ENCODE results near the gene SMAD3.

SMAD3 gene

GRCh38 chr15:67201136-67201535 is 135.7 kb downstream of the SMAD3 start:
- no peak for DNase-seq
- peaks cover 2% of the 10 kb centered on the region for H3K36me3 ChIP-seq (ENCODE audit: control insufficient read depth, insufficient read depth, low read length)

GRCh38 chr15:67202091-67202490 is 136.7 kb downstream of the SMAD3 start:
- no peak overlapping the region for H2BK5ac ChIP-seq (ENCODE audit: low read length)
- no peak overlapping the region for H3K4me2 ChIP-seq (ENCODE audit: low read length)
- no peak overlapping the region for H3K27ac ChIP-seq (ENCODE audit: low read depth, low read length)
- no peak overlapping the region for H2BK120ac ChIP-seq (ENCODE audit: low read depth, low read length)
- H4K5ac ChIP-seq (ENCODE audit: low read length) = no peak overlapping the region
- no peak overlapping the region for H2AK5ac ChIP-seq (ENCODE audit: low read length)
- no peaks in the 10 kb centered on the region for H3K27me3 ChIP-seq (ENCODE audit: insufficient read depth, low read length, poor library complexity)
- H3K9ac ChIP-seq (ENCODE audit: low read length) = no peak overlapping the region
- H3K23ac ChIP-seq (ENCODE audit: low read length) = no peak overlapping the region
- no CpG with 5 or more reads among the region's 2 CpGs for WGBS (ENCODE audit: extremely low coverage, insufficient coverage, low lambda C conversion rate)
- H3K4me1 ChIP-seq (ENCODE audit: control insufficient read depth, low read depth, low read length) = no peaks in the 10 kb centered on the region
- peaks cover 2% of the 10 kb centered on the region for H3K36me3 ChIP-seq (ENCODE audit: control insufficient read depth, insufficient read depth, low read length)
- H4K8ac ChIP-seq (ENCODE audit: low read depth, low read length) = no peak overlapping the region
- H3K4ac ChIP-seq (ENCODE audit: low read depth, low read length) = no peak overlapping the region
- peak; percentile 14 for DNase-seq
- H3K79me1 ChIP-seq (ENCODE audit: low read length) = no peaks in the 10 kb centered on the region
- no peak overlapping the region for H3K56ac ChIP-seq (ENCODE audit: low read length)
- no peak overlapping the region for H2BK15ac ChIP-seq (replicated peaks; ENCODE audit: low read depth)
- H3K18ac ChIP-seq (ENCODE audit: low read length) = no peak overlapping the region
- H3K79me2 ChIP-seq (ENCODE audit: control insufficient read depth, insufficient read depth, low read length) = no peaks in the 10 kb centered on the region
- H3K4me3 ChIP-seq (ENCODE audit: low read length) = no peak overlapping the region

More at GRCh38 chr15:67201136-67201535, 135.7 kb downstream of the SMAD3 start:
- no peak overlapping the region for H3K27ac ChIP-seq (ENCODE audit: low read depth, low read length)
- no peak overlapping the region for H2BK15ac ChIP-seq (replicated peaks; ENCODE audit: low read depth)
- H2AK5ac ChIP-seq (ENCODE audit: low read length) = no peak overlapping the region
- no peaks in the 10 kb centered on the region for H3K79me2 ChIP-seq (ENCODE audit: control insufficient read depth, insufficient read depth, low read length)
- no peak overlapping the region for H2BK5ac ChIP-seq (ENCODE audit: low read length)
- H3K79me1 ChIP-seq (ENCODE audit: low read length) = no peaks in the 10 kb centered on the region
- H3K23ac ChIP-seq (ENCODE audit: low read length) = no peak overlapping the region
- H3K18ac ChIP-seq (ENCODE audit: low read length) = no peak overlapping the region
- H3K56ac ChIP-seq (ENCODE audit: low read length) = no peak overlapping the region
- no peak overlapping the region for H3K4me2 ChIP-seq (ENCODE audit: low read length)
- no peaks in the 10 kb centered on the region for H3K4me1 ChIP-seq (ENCODE audit: control insufficient read depth, low read depth, low read length)
- H4K5ac ChIP-seq (ENCODE audit: low read length) = no peak overlapping the region
- no peak overlapping the region for H4K8ac ChIP-seq (ENCODE audit: low read depth, low read length)
- H3K4me3 ChIP-seq (ENCODE audit: low read length) = no peak overlapping the region
- no peak overlapping the region for H3K9ac ChIP-seq (ENCODE audit: low read length)
- H3K4ac ChIP-seq (ENCODE audit: low read depth, low read length) = no peak overlapping the region
- no peak overlapping the region for H2BK120ac ChIP-seq (ENCODE audit: low read depth, low read length)
- H3K27me3 ChIP-seq (ENCODE audit: insufficient read depth, low read length, poor library complexity) = no peaks in the 10 kb centered on the region

DNA sequence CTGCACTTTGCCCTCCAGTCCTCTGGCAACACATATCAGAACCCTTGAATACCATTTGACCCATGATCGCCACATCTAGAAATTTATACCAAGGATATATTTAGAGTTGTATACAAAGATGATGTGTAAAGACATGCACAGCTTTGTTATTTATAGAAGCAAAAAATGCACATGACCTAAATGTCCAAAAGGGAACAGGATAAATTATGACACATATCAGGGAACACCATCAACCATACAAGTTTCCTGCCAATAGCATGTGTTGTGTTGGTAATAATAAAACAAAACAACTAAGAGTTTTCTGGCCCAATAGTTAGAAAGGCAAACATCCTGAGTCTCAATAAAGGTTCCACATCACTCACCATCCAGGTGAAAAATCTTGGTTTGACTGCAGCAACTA is 137.6 kb downstream of the SMAD3 start:
- H3K23ac ChIP-seq (ENCODE audit: low read length) = no peak overlapping the region
- H3K79me2 ChIP-seq (ENCODE audit: control insufficient read depth, insufficient read depth, low read length) = no peaks in the 10 kb centered on the region
- H3K4me3 ChIP-seq (ENCODE audit: low read length) = no peak overlapping the region
- no peaks in the 10 kb centered on the region for H3K27me3 ChIP-seq (ENCODE audit: insufficient read depth, low read length, poor library complexity)
- H4K5ac ChIP-seq (ENCODE audit: low read length) = no peak overlapping the region
- no peak overlapping the region for H2BK5ac ChIP-seq (ENCODE audit: low read length)
- H4K8ac ChIP-seq (ENCODE audit: low read depth, low read length) = no peak overlapping the region
- no peak overlapping the region for H3K18ac ChIP-seq (ENCODE audit: low read length)
- no peak overlapping the region for H2BK120ac ChIP-seq (ENCODE audit: low read depth, low read length)
- no peaks in the 10 kb centered on the region for H3K79me1 ChIP-seq (ENCODE audit: low read length)
- no peak overlapping the region for H3K4me2 ChIP-seq (ENCODE audit: low read length)
- no CpG with 5 or more reads among the region's 1 CpG for whole genome bisulfite sequencing (ENCODE audit: extremely low coverage, insufficient coverage, low lambda C conversion rate)
- no peak overlapping the region for H3K27ac ChIP-seq (ENCODE audit: low read depth, low read length)
- DNase-seq = no peak
- no peaks in the 10 kb centered on the region for H3K4me1 ChIP-seq (ENCODE audit: control insufficient read depth, low read depth, low read length)
- H3K9ac ChIP-seq (ENCODE audit: low read length) = no peak overlapping the region
- no peak overlapping the region for H2AK5ac ChIP-seq (ENCODE audit: low read length)
- no peak overlapping the region for H3K56ac ChIP-seq (ENCODE audit: low read length)
- no peak overlapping the region for H2BK15ac ChIP-seq (replicated peaks; ENCODE audit: low read depth)
- H3K36me3 ChIP-seq (ENCODE audit: control insufficient read depth, insufficient read depth, low read length) = peaks cover 2% of the 10 kb centered on the region
- no peak overlapping the region for H3K4ac ChIP-seq (ENCODE audit: low read depth, low read length)

DNA sequence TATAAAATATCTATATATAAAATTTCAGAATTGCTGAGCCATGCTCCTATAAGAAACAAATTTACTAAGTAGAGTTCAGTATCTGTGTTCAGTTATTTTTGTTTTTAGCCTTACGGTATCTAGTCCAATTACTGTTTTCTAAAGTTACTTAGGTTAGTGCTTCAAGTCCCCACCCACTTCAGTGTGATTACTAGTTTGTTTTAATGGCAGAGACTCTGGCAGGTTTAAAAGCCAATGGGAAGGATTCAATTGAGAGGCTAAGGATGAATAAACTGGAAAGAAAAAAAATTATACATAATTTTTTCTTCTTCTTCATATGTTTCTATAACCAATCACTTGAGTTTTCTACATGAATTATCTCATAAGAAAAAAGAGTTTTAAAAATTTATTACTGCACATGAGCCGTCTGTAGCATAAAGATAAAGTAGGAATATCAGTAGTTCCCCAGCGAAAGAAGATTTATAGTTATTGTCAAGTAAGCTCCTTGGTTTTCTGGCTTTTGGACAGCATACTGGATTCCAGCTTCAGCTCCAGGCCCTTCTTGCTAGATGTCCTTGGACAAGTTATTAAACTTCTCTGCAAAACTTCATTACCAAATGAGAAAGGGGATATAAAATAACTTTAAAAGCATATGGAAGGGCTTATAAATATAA is 142.3 kb downstream of the SMAD3 start:
- Histone ChIP-seq H3K4me1 (ENCODE audit: control insufficient read depth, low read depth, low read length) (no peaks in the 10 kb centered on the region), H3K56ac (ENCODE audit: low read length) (no peak overlapping the region), H3K23ac (ENCODE audit: low read length) (no peak overlapping the region), H4K5ac (ENCODE audit: low read length) (no peak overlapping the region), H2BK120ac (ENCODE audit: low read depth, low read length) (no peak overlapping the region), H3K27me3 (ENCODE audit: insufficient read depth, low read length, poor library complexity) (no peaks in the 10 kb centered on the region), H3K36me3 (ENCODE audit: control insufficient read depth, insufficient read depth, low read length) (peaks cover 2% of the 10 kb centered on the region), H4K8ac (ENCODE audit: low read depth, low read length) (no peak overlapping the region), H3K18ac (ENCODE audit: low read length) (no peak overlapping the region), H3K4ac (ENCODE audit: low read depth, low read length) (no peak overlapping the region), H3K79me1 (ENCODE audit: low read length) (no peaks in the 10 kb centered on the region), H2BK5ac (ENCODE audit: low read length) (no peak overlapping the region), H2AK5ac (ENCODE audit: low read length) (no peak overlapping the region), H3K4me2 (ENCODE audit: low read length) (no peak overlapping the region), H2BK15ac (replicated peaks; ENCODE audit: low read depth) (no peak overlapping the region), H3K27ac (ENCODE audit: low read depth, low read length) (no peak overlapping the region), H3K4me3 (ENCODE audit: low read length) (no peak overlapping the region), H3K79me2 (ENCODE audit: control insufficient read depth, insufficient read depth, low read length) (no peaks in the 10 kb centered on the region), H3K9ac (ENCODE audit: low read length) (no peak overlapping the region)
- no peak for DNase-seq
- no CpG with 5 or more reads among the region's 3 CpGs for WGBS (ENCODE audit: extremely low coverage, insufficient coverage, low lambda C conversion rate)

DNA sequence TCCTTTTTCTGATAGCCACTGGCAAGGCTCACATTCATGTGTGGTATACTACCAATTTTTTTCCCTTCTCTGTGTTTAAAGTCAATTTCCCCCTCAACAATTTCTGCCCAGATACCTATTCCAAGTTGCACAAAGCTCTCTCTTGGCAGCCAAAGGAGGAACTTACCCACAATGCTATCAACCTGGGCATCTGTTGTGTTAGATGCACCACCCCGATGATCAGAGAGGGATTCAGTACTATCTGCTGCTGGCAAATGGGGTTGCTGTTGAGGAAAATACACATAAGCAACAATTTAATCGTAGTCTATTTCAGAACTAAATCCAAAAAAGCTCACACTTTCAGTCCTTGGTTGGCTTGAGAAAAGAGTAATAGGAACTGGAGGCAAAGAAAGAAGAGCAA is 143.0 kb downstream of the SMAD3 start:
- no peak overlapping the region for H4K5ac ChIP-seq (ENCODE audit: low read length)
- H2BK5ac ChIP-seq (ENCODE audit: low read length) = no peak overlapping the region
- no peak overlapping the region for H3K4me2 ChIP-seq (ENCODE audit: low read length)
- H3K9ac ChIP-seq (ENCODE audit: low read length) = no peak overlapping the region
- H4K8ac ChIP-seq (ENCODE audit: low read depth, low read length) = no peak overlapping the region
- H3K27ac ChIP-seq (ENCODE audit: low read depth, low read length) = no peak overlapping the region
- no CpG with 5 or more reads among the region's 2 CpGs for WGBS (ENCODE audit: extremely low coverage, insufficient coverage, low lambda C conversion rate)
- H3K56ac ChIP-seq (ENCODE audit: low read length) = no peak overlapping the region
- H3K4me1 ChIP-seq (ENCODE audit: control insufficient read depth, low read depth, low read length) = no peaks in the 10 kb centered on the region
- H3K4me3 ChIP-seq (ENCODE audit: low read length) = no peak overlapping the region
- no peak for DNase-seq
- no peak overlapping the region for H3K4ac ChIP-seq (ENCODE audit: low read depth, low read length)
- no peaks in the 10 kb centered on the region for H3K79me2 ChIP-seq (ENCODE audit: control insufficient read depth, insufficient read depth, low read length)
- H3K36me3 ChIP-seq (ENCODE audit: control insufficient read depth, insufficient read depth, low read length) = peaks cover 2% of the 10 kb centered on the region
- H3K18ac ChIP-seq (ENCODE audit: low read length) = no peak overlapping the region
- no peaks in the 10 kb centered on the region for H3K27me3 ChIP-seq (ENCODE audit: insufficient read depth, low read length, poor library complexity)
- H2BK120ac ChIP-seq (ENCODE audit: low read depth, low read length) = no peak overlapping the region
- H3K79me1 ChIP-seq (ENCODE audit: low read length) = no peaks in the 10 kb centered on the region
- no peak overlapping the region for H2BK15ac ChIP-seq (replicated peaks; ENCODE audit: low read depth)
- no peak overlapping the region for H2AK5ac ChIP-seq (ENCODE audit: low read length)
- no peak overlapping the region for H3K23ac ChIP-seq (ENCODE audit: low read length)

DNA sequence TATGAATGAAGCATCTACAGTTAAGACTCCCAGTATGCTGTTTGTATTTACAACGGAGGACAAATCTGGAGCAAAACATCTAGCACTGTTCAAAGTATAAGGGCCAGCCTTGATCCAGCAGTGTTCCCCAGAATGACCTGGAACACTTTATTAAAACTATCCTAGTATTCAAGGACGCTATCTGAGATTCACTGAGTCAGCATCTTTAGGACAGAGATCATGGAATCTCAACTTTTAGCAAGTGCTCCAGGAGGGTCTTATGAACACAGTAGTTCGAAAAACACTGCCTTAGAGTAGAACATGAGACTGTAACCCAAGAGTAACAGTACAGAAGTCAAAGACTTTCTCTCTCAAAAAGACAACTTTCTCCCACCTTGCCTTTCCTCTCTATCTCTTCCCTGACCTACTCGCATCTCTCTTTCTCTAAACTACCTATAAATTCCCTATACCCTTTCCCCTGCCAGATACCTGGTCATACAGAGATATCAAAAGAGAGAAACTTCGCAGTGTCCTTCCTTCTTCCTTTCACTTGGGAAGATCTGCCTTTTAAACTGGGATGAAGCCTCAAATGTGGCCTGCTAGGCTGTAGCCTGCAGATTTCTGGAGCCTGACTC is 145.3 kb downstream of the SMAD3 start:
- no peak overlapping the region for H3K9ac ChIP-seq (ENCODE audit: low read length)
- no peak for DNase-seq
- H3K27ac ChIP-seq (ENCODE audit: low read depth, low read length) = no peak overlapping the region
- H3K79me1 ChIP-seq (ENCODE audit: low read length) = peaks cover 2% of the 10 kb centered on the region
- H3K27me3 ChIP-seq (ENCODE audit: insufficient read depth, low read length, poor library complexity) = no peaks in the 10 kb centered on the region
- H3K4me2 ChIP-seq (ENCODE audit: low read length) = no peak overlapping the region
- no peaks in the 10 kb centered on the region for H3K79me2 ChIP-seq (ENCODE audit: control insufficient read depth, insufficient read depth, low read length)
- no peak overlapping the region for H2BK15ac ChIP-seq (replicated peaks; ENCODE audit: low read depth)
- no peak overlapping the region for H2AK5ac ChIP-seq (ENCODE audit: low read length)
- H3K23ac ChIP-seq (ENCODE audit: low read length) = no peak overlapping the region
- no peaks in the 10 kb centered on the region for H3K36me3 ChIP-seq (ENCODE audit: control insufficient read depth, insufficient read depth, low read length)
- H2BK120ac ChIP-seq (ENCODE audit: low read depth, low read length) = no peak overlapping the region
- H3K56ac ChIP-seq (ENCODE audit: low read length) = no peak overlapping the region
- H3K4ac ChIP-seq (ENCODE audit: low read depth, low read length) = no peak overlapping the region
- no peak overlapping the region for H4K8ac ChIP-seq (ENCODE audit: low read depth, low read length)
- no peaks in the 10 kb centered on the region for H3K4me1 ChIP-seq (ENCODE audit: control insufficient read depth, low read depth, low read length)
- H4K5ac ChIP-seq (ENCODE audit: low read length) = no peak overlapping the region
- H3K4me3 ChIP-seq (ENCODE audit: low read length) = no peak overlapping the region
- WGBS (ENCODE audit: extremely low coverage, insufficient coverage, low lambda C conversion rate) = 100% methylated on average over 1 of the region's 5 CpGs
- no peak overlapping the region for H2BK5ac ChIP-seq (ENCODE audit: low read length)
- H3K18ac ChIP-seq (ENCODE audit: low read length) = no peak overlapping the region

All from mesendoderm (in vitro differentiated cells).